Posterior vena cava (tissue), 2 donors: ENCODE data around the gene SOX14. TPM values are rescaled to one million over a fixed set of nuclear protein-coding genes. Genes with fewer than 3 reads are reported as not detected.

Source experiments
- DNase-seq: peaks from one replicate; pipeline ENCODE4 v3.0.0-alpha.2; 2020; ENCODE audit warnings: low spot score
- intact Hi-C, 2 donors: fragments of 100-400 bp; cut with DNase I; formaldehyde crosslinking; loops; one replicate each; pipeline versions ENCODE4 v1.14.1 to v1.14.2; 2022 to 2023
- total RNA-seq, 2 donors: library from RNA; stranded (reverse); fragmentation: NEBNext Ultra II Directional; extraction: Animal tissue kit (Norgen Biotek cat#: 25700); gene quantifications; one replicate each; pipeline ENCODE4 v1.2.1, GENCODE V29; 2021
- donor health status: DM: yes; HTN: yes; CAD: no.
- donor health status: DM: yes; HTN: yes; CAD: no.

The SOX14 gene
- total RNA-seq, 2 donors from 2014 or later = not detected

GRCh38 chr3:137812023-137812422, 47.9 kb downstream of the SOX14 start:
- intact Hi-C loops = no loop called here
- no peak for DNase-seq

GRCh38 chr3:137815251-137815650, 51.1 kb downstream of the SOX14 start:
- intact Hi-C loops = no loop called here
- no peak for DNase-seq

Other genes starting within 250 kb of the SOX14 start
- gene CLDN18, start 245.8 kb downstream of the SOX14 start, total RNA-seq = not detected